Right lobe of liver (tissue), 6 donors: ENCODE results near the gene RIMOC1. TPM values are rescaled to one million over a fixed set of nuclear protein-coding genes. Genes with fewer than 3 reads are reported as not detected.

ENCODE experiments used
- ATAC-seq, 4 donors: fragments of 200-7000 bp; cut with Tn5 transposase; one replicate each; pipeline ENCODE4 v1.9.1; 2020; ENCODE audit warnings: mild to moderate bottlenecking in 4 of 4, moderate library complexity in 4 of 4
- DNase-seq, 3 donors: peaks; one replicate each; pipeline ENCODE4 v3.0.0-alpha.2; 2020
- H3K27ac ChIP-seq, 3 donors: fragments of 200-600 bp; one replicate each; pipeline ENCODE4 v1.8.0; 2022
- H3K27me3 ChIP-seq, 2 donors: fragments of 200-600 bp; one replicate each; pipeline ENCODE4 v1.8.0; 2022
- H3K36me3 ChIP-seq, 4 donors: fragments of 200-600 bp; sonication (generic) in 1 of 4; one replicate each; pipeline versions ENCODE4 v1.5.1 to v1.8.0; 2017 to 2022; ENCODE audit warnings: control low read depth in 1 of 4
- H3K4me1 ChIP-seq, 4 donors: fragments of 200-600 bp; sonication (generic) in 1 of 4; one replicate each; pipeline versions ENCODE4 v1.5.1 to v1.8.0; 2017 to 2022; ENCODE audit warnings: control low read depth in 1 of 4
- H3K4me3 ChIP-seq, 3 donors: fragments of 200-600 bp; one replicate each; pipeline ENCODE4 v1.8.0; 2022
- H3K9me3 ChIP-seq, 4 donors: fragments of 200-600 bp; sonication (generic) in 1 of 4; one replicate each; pipeline versions ENCODE4 v1.5.1 to v1.8.0; 2017 to 2022; ENCODE audit warnings: control low read depth in 1 of 4
- POLR2A ChIP-seq: fragments of 450-650 bp; IDR thresholded peaks from one replicate; pipeline ENCODE4 v1.6.1; 2017; ENCODE audit warnings: antibody characterized with exemption, mild to moderate bottlenecking
- WGBS: methylation state at CpG from one replicate; pipeline ENCODE4 v1.1.6; 2018; ENCODE audit warnings: low coverage, low lambda C conversion rate; ENCODE audit not compliant: insufficient coverage; ENCODE audit errors: missing lambda C conversion rate; 5-methylcytosine and 5-hydroxymethylcytosine counted together
- intact Hi-C, 2 donors: fragments of 100-400 bp; cut with DNase I; formaldehyde crosslinking; loops; one replicate each; pipeline versions ENCODE4 v1.11.2 to v1.14.1; 2022
- total RNA-seq, 6 experiments: library from RNA; depleted of rRNA in 2 of 6; stranded (reverse); fragments of >200 nt in 2 of 6; fragmentation: NEBNext Ultra II Directional in 3 of 6; extraction: Animal tissue kit (Norgen Biotek cat#: 25700) in 3 of 6; gene quantifications; one replicate each; pipeline versions ENCODE4 v1.1.0 to v1.2.4, GENCODE V29; 2016 to 2023
- TF ChIP-seq, protein P1 (sequence below), 4 donors: fragments of 200-600 bp in 3 of 4; fragments of 450-650 bp in 1 of 4; IDR thresholded peaks; one replicate each; pipeline versions ENCODE4 v1.5.1 to v1.8.0; 2016 to 2022; ENCODE audit warnings: antibody characterized with exemption in 4 of 4, mild to moderate bottlenecking in 2 of 4
- donor health status: DM: no; HTN: yes; CAD: no.
- donor health status: DM: no; HTN: no; CAD: no.
- donor health status: DM: no; HTN: no; CAD: no.
- donor health status: DM: no; HTN: yes; CAD: no.
- donor health status: DM: no; HTN: yes; CAD: no.

Gene RIMOC1
- total RNA-seq, 6 experiments from 2014 or later, result 7.6 to 15.5 (median 9.0) TPM

- intact Hi-C loops, result no loop called here
- no peaks in the 10 kb centered on the region for H3K9me3 ChIP-seq
- H3K4me1 ChIP-seq, result no peaks in the 10 kb centered on the region
- ATAC-seq, result peak in 1 of 4 donors; percentile 30
- DNase-seq, result no peak
- no peaks in the 10 kb centered on the region for H3K36me3 ChIP-seq
- no peak overlapping the region for H3K4me3 ChIP-seq
- H3K27me3 ChIP-seq, result no peaks in the 10 kb centered on the region
- no peak overlapping the region for H3K27ac ChIP-seq
- TF ChIP-seq, protein P1, sequence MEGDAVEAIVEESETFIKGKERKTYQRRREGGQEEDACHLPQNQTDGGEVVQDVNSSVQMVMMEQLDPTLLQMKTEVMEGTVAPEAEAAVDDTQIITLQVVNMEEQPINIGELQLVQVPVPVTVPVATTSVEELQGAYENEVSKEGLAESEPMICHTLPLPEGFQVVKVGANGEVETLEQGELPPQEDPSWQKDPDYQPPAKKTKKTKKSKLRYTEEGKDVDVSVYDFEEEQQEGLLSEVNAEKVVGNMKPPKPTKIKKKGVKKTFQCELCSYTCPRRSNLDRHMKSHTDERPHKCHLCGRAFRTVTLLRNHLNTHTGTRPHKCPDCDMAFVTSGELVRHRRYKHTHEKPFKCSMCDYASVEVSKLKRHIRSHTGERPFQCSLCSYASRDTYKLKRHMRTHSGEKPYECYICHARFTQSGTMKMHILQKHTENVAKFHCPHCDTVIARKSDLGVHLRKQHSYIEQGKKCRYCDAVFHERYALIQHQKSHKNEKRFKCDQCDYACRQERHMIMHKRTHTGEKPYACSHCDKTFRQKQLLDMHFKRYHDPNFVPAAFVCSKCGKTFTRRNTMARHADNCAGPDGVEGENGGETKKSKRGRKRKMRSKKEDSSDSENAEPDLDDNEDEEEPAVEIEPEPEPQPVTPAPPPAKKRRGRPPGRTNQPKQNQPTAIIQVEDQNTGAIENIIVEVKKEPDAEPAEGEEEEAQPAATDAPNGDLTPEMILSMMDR (IDR thresholded peaks at IDR 0.05), result no peak
- TF ChIP-seq POLR2A, result no peak
- 65% methylated on average over 3 of the region's 3 CpGs for WGBS
Observed at GRCh38 chr5:41893074-41893851, 10.9 kb upstream of the RIMOC1 start.

- DNase-seq (no peak), ATAC-seq (no peak)
- 26% methylated on average over 2 of the region's 2 CpGs for WGBS
- TF ChIP-seq POLR2A, result no peak
- TF ChIP-seq, protein P1 (IDR thresholded peaks at IDR 0.05), result no peak
- no peaks in the 10 kb centered on the region for H3K9me3 ChIP-seq
- no peaks in the 10 kb centered on the region for H3K36me3 ChIP-seq
- H3K4me1 ChIP-seq, result no peaks in the 10 kb centered on the region
- H3K27ac ChIP-seq, result no peak overlapping the region
- no peaks in the 10 kb centered on the region for H3K27me3 ChIP-seq
- H3K4me3 ChIP-seq, result no peak overlapping the region
- intact Hi-C loops, result no loop called here
Observed at GRCh38 chr5:41896230-41896629, 7.9 kb upstream of the RIMOC1 start.

DNA sequence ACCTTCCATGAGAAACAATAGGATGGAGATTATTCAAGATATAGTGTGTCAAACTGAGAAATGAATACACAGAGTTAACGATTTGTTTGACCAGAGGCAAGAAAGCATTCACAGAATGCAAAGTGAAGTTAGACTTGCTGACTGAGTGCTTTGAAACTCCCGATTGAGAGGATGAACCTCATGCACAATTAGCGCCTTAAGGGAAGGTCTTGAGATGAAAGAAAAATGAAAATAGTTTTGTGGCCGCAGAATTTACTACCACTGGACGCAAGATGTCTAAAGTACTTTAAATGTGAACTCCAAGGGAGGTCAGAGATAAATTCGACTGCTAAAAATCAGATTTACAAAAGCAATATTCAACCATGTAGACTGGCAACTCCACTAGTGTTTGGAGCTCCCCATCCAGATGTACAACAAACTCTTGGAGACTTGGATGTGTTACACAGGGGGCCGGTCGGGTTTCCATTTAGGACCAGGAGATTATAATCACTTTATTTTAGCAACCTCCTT, 707 bp upstream of the RIMOC1 start:
- ATAC-seq (no peak), DNase-seq (no peak)
- H3K27ac ChIP-seq, result peak overlapping the region; percentile 53 to 77 (median 55)
- intact Hi-C loops, result no loop called here
- H3K36me3 ChIP-seq, result peaks cover 0 to 7% (median 3%) of the 10 kb centered on the region in 4 donors
- WGBS, result 38% methylated on average over 8 of the region's 8 CpGs
- TF ChIP-seq, protein P1 (IDR thresholded peaks at IDR 0.05), result no peak
- no peak for TF ChIP-seq POLR2A
- peaks cover 0 to 10% (median 0%) of the 10 kb centered on the region in 4 donors for H3K4me1 ChIP-seq
- H3K27me3 ChIP-seq, result no peaks in the 10 kb centered on the region
- no peaks in the 10 kb centered on the region for H3K9me3 ChIP-seq
- H3K4me3 ChIP-seq, result peak overlapping the region; percentile 53 to 78 (median 68)

- H3K27me3 ChIP-seq, result no peaks in the 10 kb centered on the region
- H3K27ac ChIP-seq, result no peak overlapping the region
- no peak for TF ChIP-seq POLR2A
- TF ChIP-seq, protein P1 (IDR thresholded peaks at IDR 0.05), result no peak
- DNase-seq, result no peak
- peaks cover 0 to 10% (median 0%) of the 10 kb centered on the region in 4 donors for H3K4me1 ChIP-seq
- H3K36me3 ChIP-seq, result peaks cover 0 to 33% (median 15%) of the 10 kb centered on the region in 4 donors
- 81% methylated on average over 2 of the region's 2 CpGs for WGBS
- intact Hi-C loops, result no loop called here
- ATAC-seq, result no peak
- no peak overlapping the region for H3K4me3 ChIP-seq
- H3K9me3 ChIP-seq, result no peaks in the 10 kb centered on the region
Observed at GRCh38 chr5:41906151-41906550, 2.0 kb downstream of the RIMOC1 start.
